ENCODE results near the gene ACTN2. TPM values are rescaled to one million over a fixed set of nuclear protein-coding genes. Genes with fewer than 3 reads are reported as not detected.

ACTN2 gene
- total RNA-seq, 2 experiments from 2014 or later: not detected

- Mint-ChIP-seq H3K9me3 (ENCODE audit: insufficient read depth) (no peaks in the 10 kb centered on the region), H3K27me3 (ENCODE audit: low read depth) (no peaks in the 10 kb centered on the region), H3K27ac (no peak overlapping the region), H3K4me3 (no peak overlapping the region), H3K4me1 (ENCODE audit: low read depth) (no peaks in the 10 kb centered on the region), H3K36me3 (ENCODE audit: low read depth) (no peaks in the 10 kb centered on the region)
- ATAC-seq: no peak
- CTCF ChIA-PET: no interaction called here
- DNase-seq: no peak
- POLR2A ChIA-PET: no interaction called here
Observed at GRCh38 chr1:236725668-236726067, 39.4 kb downstream of the ACTN2 start.

GRCh38 chr1:236727521-236727920, 41.2 kb downstream of the ACTN2 start:
- Mint-ChIP-seq H3K27ac (no peak overlapping the region), H3K4me1 (ENCODE audit: low read depth) (no peaks in the 10 kb centered on the region), H3K4me3 (no peak overlapping the region), H3K27me3 (ENCODE audit: low read depth) (peaks cover 4% of the 10 kb centered on the region), H3K36me3 (ENCODE audit: low read depth) (no peaks in the 10 kb centered on the region), H3K9me3 (ENCODE audit: insufficient read depth) (no peaks in the 10 kb centered on the region)
- CTCF ChIA-PET: no interaction called here
- ATAC-seq (no peak), DNase-seq (no peak)
- POLR2A ChIA-PET: no interaction called here

GRCh38 chr1:236728752-236729151, 42.5 kb downstream of the ACTN2 start:
- H3K27ac Mint-ChIP-seq: no peak overlapping the region
- no peak for ATAC-seq
- no peak overlapping the region for H3K4me3 Mint-ChIP-seq
- no peaks in the 10 kb centered on the region for H3K4me1 Mint-ChIP-seq (ENCODE audit: low read depth)
- no peaks in the 10 kb centered on the region for H3K9me3 Mint-ChIP-seq (ENCODE audit: insufficient read depth)
- ChIA-PET CTCF (no interaction called here), POLR2A (no interaction called here)
- no peaks in the 10 kb centered on the region for H3K36me3 Mint-ChIP-seq (ENCODE audit: low read depth)
- H3K27me3 Mint-ChIP-seq (ENCODE audit: low read depth): peaks cover 4% of the 10 kb centered on the region
- DNase-seq: no peak

- H3K27me3 Mint-ChIP-seq (ENCODE audit: low read depth): peaks cover 4% of the 10 kb centered on the region
- CTCF ChIA-PET: no interaction called here
Observed at GRCh38 chr1:236733653-236734052, 47.4 kb downstream of the ACTN2 start.

GRCh38 chr1:236734141-236734765, 48.0 kb downstream of the ACTN2 start:
- POLR2A ChIA-PET: no interaction called here
- ATAC-seq: no peak

More at GRCh38 chr1:236733653-236734052, 47.4 kb downstream of the ACTN2 start:
- Mint-ChIP-seq H3K36me3 (ENCODE audit: low read depth) (no peaks in the 10 kb centered on the region), H3K4me1 (ENCODE audit: low read depth) (peaks cover 2% of the 10 kb centered on the region), H3K27ac (no peak overlapping the region), H3K4me3 (no peak overlapping the region), H3K9me3 (ENCODE audit: insufficient read depth) (no peaks in the 10 kb centered on the region)
- POLR2A ChIA-PET: no interaction called here
- DNase-seq: no peak
- no peak for ATAC-seq

GRCh38 chr1:236736761-236737160, 50.5 kb downstream of the ACTN2 start:
- POLR2A ChIA-PET: no interaction called here
- no peak overlapping the region for H3K27ac Mint-ChIP-seq
- no peak overlapping the region for H3K4me3 Mint-ChIP-seq
- no peaks in the 10 kb centered on the region for H3K9me3 Mint-ChIP-seq (ENCODE audit: insufficient read depth)
- CTCF ChIA-PET: no interaction called here
- H3K27me3 Mint-ChIP-seq (ENCODE audit: low read depth): no peaks in the 10 kb centered on the region
- H3K36me3 Mint-ChIP-seq (ENCODE audit: low read depth): no peaks in the 10 kb centered on the region
- ATAC-seq (no peak), DNase-seq (no peak)
- H3K4me1 Mint-ChIP-seq (ENCODE audit: low read depth): peaks cover 2% of the 10 kb centered on the region

More at GRCh38 chr1:236734141-236734765, 48.0 kb downstream of the ACTN2 start:
- Mint-ChIP-seq H3K27me3 (ENCODE audit: low read depth) (peaks cover 4% of the 10 kb centered on the region), H3K36me3 (ENCODE audit: low read depth) (no peaks in the 10 kb centered on the region), H3K27ac (no peak overlapping the region), H3K4me1 (ENCODE audit: low read depth) (peaks cover 2% of the 10 kb centered on the region), H3K4me3 (no peak overlapping the region), H3K9me3 (ENCODE audit: insufficient read depth) (no peaks in the 10 kb centered on the region)
- CTCF ChIA-PET: no interaction called here
- DNase-seq: no peak

- H3K27ac Mint-ChIP-seq: no peak overlapping the region
- H3K27me3 Mint-ChIP-seq (ENCODE audit: low read depth): no peaks in the 10 kb centered on the region
- ATAC-seq: no peak
- POLR2A ChIA-PET: no interaction called here
- CTCF ChIA-PET: no interaction called here
- no peaks in the 10 kb centered on the region for H3K36me3 Mint-ChIP-seq (ENCODE audit: low read depth)
- H3K9me3 Mint-ChIP-seq (ENCODE audit: insufficient read depth): no peaks in the 10 kb centered on the region
- H3K4me3 Mint-ChIP-seq: no peak overlapping the region
- H3K4me1 Mint-ChIP-seq (ENCODE audit: low read depth): no peaks in the 10 kb centered on the region
- no peak for DNase-seq
Observed at GRCh38 chr1:236741753-236742152, 55.5 kb downstream of the ACTN2 start.

GRCh38 chr1:236742421-236743160, 56.3 kb downstream of the ACTN2 start:
- H3K27me3 Mint-ChIP-seq (ENCODE audit: low read depth): no peaks in the 10 kb centered on the region
- H3K27ac Mint-ChIP-seq: no peak overlapping the region
- DNase-seq (no peak), ATAC-seq (no peak)
- H3K9me3 Mint-ChIP-seq (ENCODE audit: insufficient read depth): no peaks in the 10 kb centered on the region
- CTCF ChIA-PET: no interaction called here
- no peaks in the 10 kb centered on the region for H3K36me3 Mint-ChIP-seq (ENCODE audit: low read depth)
- H3K4me3 Mint-ChIP-seq: no peak overlapping the region
- POLR2A ChIA-PET: no interaction called here
- no peaks in the 10 kb centered on the region for H3K4me1 Mint-ChIP-seq (ENCODE audit: low read depth)

- DNase-seq (no peak), ATAC-seq (no peak)
- H3K4me1 Mint-ChIP-seq (ENCODE audit: low read depth): no peaks in the 10 kb centered on the region
- no peaks in the 10 kb centered on the region for H3K36me3 Mint-ChIP-seq (ENCODE audit: low read depth)
- no peak overlapping the region for H3K4me3 Mint-ChIP-seq
- H3K27me3 Mint-ChIP-seq (ENCODE audit: low read depth): peaks cover 2% of the 10 kb centered on the region
- H3K27ac Mint-ChIP-seq: no peak overlapping the region
- CTCF ChIA-PET: no interaction called here
- POLR2A ChIA-PET: no interaction called here
- no peaks in the 10 kb centered on the region for H3K9me3 Mint-ChIP-seq (ENCODE audit: insufficient read depth)
Observed at GRCh38 chr1:236744533-236744932, 58.2 kb downstream of the ACTN2 start.

GRCh38 chr1:236746785-236747184, 60.5 kb downstream of the ACTN2 start:
- H3K36me3 Mint-ChIP-seq (ENCODE audit: low read depth): no peaks in the 10 kb centered on the region
- H3K27ac Mint-ChIP-seq: no peak overlapping the region
- CTCF ChIA-PET: no interaction called here
- no peaks in the 10 kb centered on the region for H3K9me3 Mint-ChIP-seq (ENCODE audit: insufficient read depth)
- no peaks in the 10 kb centered on the region for H3K4me1 Mint-ChIP-seq (ENCODE audit: low read depth)
- no peak for DNase-seq
- ATAC-seq: no peak
- H3K4me3 Mint-ChIP-seq: no peak overlapping the region
- POLR2A ChIA-PET: no interaction called here
- peaks cover 4% of the 10 kb centered on the region for H3K27me3 Mint-ChIP-seq (ENCODE audit: low read depth)

GRCh38 chr1:236747311-236747985, 61.1 kb downstream of the ACTN2 start:
- H3K27ac Mint-ChIP-seq: no peak overlapping the region
- POLR2A ChIA-PET: no interaction called here
- H3K4me3 Mint-ChIP-seq: no peak overlapping the region
- H3K27me3 Mint-ChIP-seq (ENCODE audit: low read depth): peaks cover 4% of the 10 kb centered on the region
- ATAC-seq: no peak
- H3K9me3 Mint-ChIP-seq (ENCODE audit: insufficient read depth): no peaks in the 10 kb centered on the region
- DNase-seq: no peak
- no peaks in the 10 kb centered on the region for H3K4me1 Mint-ChIP-seq (ENCODE audit: low read depth)
- CTCF ChIA-PET: interaction anchor here (1.1 kb wide), 1 partner anchor 12 kb away, joined by 4 read pairs; no protein-coding TSS in a partner anchor
- H3K36me3 Mint-ChIP-seq (ENCODE audit: low read depth): no peaks in the 10 kb centered on the region

GRCh38 chr1:236748268-236748870, 62.1 kb downstream of the ACTN2 start:
- Mint-ChIP-seq H3K4me1 (ENCODE audit: low read depth) (no peaks in the 10 kb centered on the region), H3K9me3 (ENCODE audit: insufficient read depth) (no peaks in the 10 kb centered on the region), H3K27me3 (ENCODE audit: low read depth) (peaks cover 4% of the 10 kb centered on the region), H3K36me3 (ENCODE audit: low read depth) (no peaks in the 10 kb centered on the region), H3K4me3 (no peak overlapping the region), H3K27ac (no peak overlapping the region)
- ATAC-seq (no peak), DNase-seq (no peak)
- CTCF ChIA-PET: interaction anchor here (0.9 to 1.1 kb wide), 2 partner anchors 11 kb away, joined by 4 to 7 read pairs; no protein-coding TSS in a partner anchor
- POLR2A ChIA-PET: no interaction called here
